ENCODE measurements around the gene C19orf44.
"Not testable (repeated sequence)": the region's sequence is repeated elsewhere in the genome, so short reads cannot be mapped to it uniquely, and the experiment has no call there.

C19orf44 gene

DNA sequence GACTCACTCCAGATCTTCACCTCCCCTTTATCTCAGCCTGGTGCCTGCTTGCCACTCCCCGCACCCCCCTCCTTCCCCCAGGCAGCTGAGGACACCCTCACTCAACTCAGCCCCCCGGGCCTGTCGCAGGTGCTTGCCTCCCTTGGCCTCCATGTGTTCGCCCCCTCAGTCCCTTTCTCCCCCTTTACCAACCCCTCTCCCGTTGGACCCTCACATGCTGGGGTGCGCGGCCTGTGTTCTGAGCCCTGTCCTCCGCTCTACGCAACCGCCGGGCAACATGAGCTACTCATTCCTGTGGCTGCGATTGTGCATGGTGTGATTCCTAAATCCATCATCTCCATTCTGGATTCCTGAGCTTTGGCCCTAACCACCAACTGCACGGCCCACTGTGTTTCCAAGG lies 40.9 kb downstream of the C19orf44 start:
- DNase-seq (ENCODE audit: low spot score) = no peak

GRCh38 chr19:16540948-16541347 lies 44.8 kb downstream of the C19orf44 start:
- no peak for DNase-seq (ENCODE audit: low spot score)

DNA sequence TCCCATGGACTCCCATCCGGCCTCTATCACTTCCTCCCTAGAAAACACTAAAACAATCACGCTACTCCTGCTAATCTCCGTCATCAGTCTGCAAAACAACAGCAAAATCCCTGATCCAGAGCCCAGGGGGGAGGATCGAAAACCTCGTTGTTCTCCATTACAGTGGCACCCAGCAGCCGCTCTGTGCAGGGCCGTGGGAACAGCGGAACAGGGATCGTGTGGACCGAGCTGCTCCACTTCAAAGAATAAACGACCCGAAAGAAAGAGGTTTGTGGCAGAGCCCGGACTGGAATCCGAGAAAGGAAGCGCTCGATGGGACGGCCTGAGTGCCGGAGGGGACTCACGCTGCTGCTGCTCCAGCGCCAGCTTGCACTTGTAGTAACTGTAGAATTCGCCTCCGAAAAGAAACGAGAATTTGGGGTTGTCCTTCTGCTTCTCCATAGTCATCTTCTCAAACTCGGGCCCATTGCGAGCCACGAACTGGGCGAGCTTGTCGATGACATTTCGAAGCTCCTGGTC lies 45.4 kb downstream of the C19orf44 start:
- DNase-seq (ENCODE audit: low spot score) = no peak

- peak; percentile 91 for DNase-seq (ENCODE audit: low spot score)
These were observed 46.1 kb downstream of the C19orf44 start, which contains the start of gene CHERP for GRCh38 chr19:16542045-16542909. Gene CHERP (minus strand): TSS chr19:16542437. CDS start chr19:16542378, 59 bp downstream.

DNA sequence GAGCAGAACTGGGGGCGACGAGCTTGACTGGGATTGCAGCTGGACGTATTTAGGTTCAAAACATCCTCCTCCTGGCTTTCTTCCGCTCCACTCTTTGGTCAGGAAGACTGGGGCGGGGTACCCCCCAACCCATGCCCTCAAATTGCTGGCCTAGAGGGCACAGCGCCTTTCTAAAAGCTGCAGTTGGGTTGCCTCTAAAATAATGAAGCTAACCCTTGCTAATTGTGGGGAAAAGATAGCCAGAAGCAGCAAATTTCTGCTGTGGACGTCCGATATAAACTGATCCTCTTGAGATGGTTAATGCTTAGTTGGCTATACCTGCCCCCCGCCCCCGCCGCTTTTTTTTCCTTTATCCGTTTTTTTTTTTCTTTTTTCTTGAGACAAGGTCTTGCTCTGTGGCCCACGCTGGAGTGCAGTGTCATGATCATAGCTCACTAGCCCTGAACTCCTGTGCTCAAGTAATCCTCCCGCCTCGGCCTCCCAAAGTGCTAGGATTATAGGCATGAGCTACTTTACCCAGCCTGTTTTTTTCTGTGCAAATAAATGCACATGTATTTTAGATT lies 46.8 kb downstream of the C19orf44 start:
- no peak for DNase-seq (ENCODE audit: low spot score)

- not testable (repeated sequence) for DNase-seq (ENCODE audit: low spot score)
These were observed 47.5 kb downstream of the C19orf44 start for GRCh38 chr19:16543734-16544133.

- DNase-seq (ENCODE audit: low spot score) = no peak
These were observed 48.5 kb downstream of the C19orf44 start for GRCh38 chr19:16544473-16545231.

- DNase-seq (ENCODE audit: low spot score) = no peak
These were observed 52.8 kb downstream of the C19orf44 start for GRCh38 chr19:16548956-16549355.

DNA sequence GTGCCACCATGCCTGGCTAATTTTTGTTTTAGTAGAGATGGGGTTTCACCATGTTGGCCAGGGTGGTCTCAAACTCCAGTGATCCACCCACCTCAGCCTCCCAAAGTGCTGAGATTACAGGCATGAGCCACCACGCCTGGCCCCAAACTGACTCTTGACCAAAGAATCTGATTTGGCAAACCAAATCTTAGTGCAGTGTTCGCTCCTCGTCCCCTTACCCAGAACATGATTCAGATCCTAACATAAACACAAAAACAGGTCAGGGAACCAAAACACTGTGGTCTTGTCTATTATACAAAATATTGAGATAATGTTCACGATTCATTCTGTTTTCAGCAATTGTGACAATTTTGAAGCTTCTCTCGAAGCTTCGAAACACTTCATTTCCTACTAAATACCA lies 55.7 kb downstream of the C19orf44 start:
- not testable (repeated sequence) for DNase-seq (ENCODE audit: low spot score)

GRCh38 chr19:16554776-16555175 lies 58.6 kb downstream of the C19orf44 start:
- no peak for DNase-seq (ENCODE audit: low spot score)

GRCh38 chr19:16559780-16560276 lies 63.6 kb downstream of the C19orf44 start:
- no peak for DNase-seq (ENCODE audit: low spot score)

- no peak for DNase-seq (ENCODE audit: low spot score)
These were observed 65.2 kb downstream of the C19orf44 start for GRCh38 chr19:16561382-16561781.

DNA sequence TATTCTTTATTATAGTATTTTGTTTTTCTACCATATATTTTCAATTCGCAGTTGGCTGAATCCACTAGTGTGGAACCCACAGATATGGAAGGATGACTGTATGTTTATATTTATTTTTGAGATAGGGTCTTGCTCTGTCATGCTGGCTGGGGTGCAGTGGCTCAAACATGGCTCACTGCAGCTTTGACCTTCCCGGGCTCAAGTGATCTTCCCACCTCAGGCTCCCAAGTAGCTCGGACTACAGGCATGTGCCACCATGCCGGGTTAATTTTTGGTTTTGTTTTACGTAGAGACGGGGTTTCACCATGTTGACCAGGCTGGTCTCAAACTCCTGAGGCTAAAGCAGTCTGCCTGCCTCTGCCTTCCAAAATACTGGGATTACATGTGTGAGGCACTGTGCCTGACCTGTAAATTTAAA lies 66.4 kb downstream of the C19orf44 start:
- no peak for DNase-seq (ENCODE audit: low spot score)

GRCh38 chr19:16564842-16565241 lies 68.6 kb downstream of the C19orf44 start:
- DNase-seq (ENCODE audit: low spot score) = no peak

DNA sequence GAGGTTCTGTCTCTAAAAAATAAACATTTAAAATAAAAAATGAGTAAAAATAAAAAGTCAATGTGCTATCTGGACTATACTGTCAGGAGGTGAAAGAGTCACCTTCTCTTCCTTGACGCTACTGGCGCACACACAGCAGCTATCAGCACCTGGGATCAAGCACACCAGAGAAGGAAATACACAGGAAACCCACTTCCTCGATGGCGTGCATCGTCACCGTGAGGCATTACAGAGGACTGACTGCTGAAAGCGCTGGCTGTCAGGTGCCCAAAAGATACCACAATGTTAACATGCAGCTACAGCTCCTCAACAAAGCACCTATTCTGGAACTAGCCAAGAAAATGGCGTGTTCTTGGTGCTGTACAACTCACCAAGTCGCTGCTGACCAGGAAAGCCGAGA lies 70.0 kb downstream of the C19orf44 start:
- DNase-seq (ENCODE audit: low spot score) = no peak

DNA sequence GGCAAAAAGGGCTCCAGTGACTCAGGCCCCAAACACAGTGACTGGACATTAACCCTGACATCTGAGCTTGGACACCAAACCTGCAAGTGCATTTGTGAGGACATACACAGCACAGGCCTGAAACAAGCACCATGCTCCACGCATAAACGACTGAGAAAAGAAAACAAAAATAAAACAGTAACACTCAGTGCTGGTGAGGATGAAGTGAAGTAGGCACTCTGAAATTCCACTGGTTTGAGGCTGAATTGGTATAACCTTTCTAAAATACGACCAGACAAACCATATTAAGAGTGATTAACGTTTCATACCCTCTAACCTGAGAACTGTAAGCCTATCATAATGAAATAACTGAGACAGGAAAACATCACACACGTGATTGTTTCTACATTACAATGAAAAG lies 70.5 kb downstream of the C19orf44 start:
- no peak for DNase-seq (ENCODE audit: low spot score)

- no peak for DNase-seq (ENCODE audit: low spot score)
These were observed 73.6 kb downstream of the C19orf44 start for GRCh38 chr19:16569609-16570320.
